Activated CD4-positive, alpha-beta T cell treated with anti-CD3 and anti-CD28 coated beads for 36 hours (primary cell): ENCODE results near the gene PROM1. TPM values are rescaled to one million over a fixed set of nuclear protein-coding genes. Genes with fewer than 3 reads are reported as not detected.
A peak's percentile ranks its signal among the peaks of the same experiment; 100 is the strongest.

Source experiments
- ATAC-seq: fragments of 200-7000 bp; cut with Tn5 transposase; one replicate; pipeline ENCODE4 v1.10.0; 2021; ENCODE audit warnings: mild to moderate bottlenecking, moderate library complexity
- CTCF ChIA-PET: fragments of 350-600 bp; sonication (Branson Sonifier 250); formaldehyde crosslinking; loops from one replicate; lab custom pipeline; 2021; ENCODE audit warnings: antibody characterized with exemption; lab: Charles Lee
- POLR2A ChIA-PET: fragments of 350-600 bp; sonication (Branson Sonifier 250); formaldehyde crosslinking; loops from one replicate; lab custom pipeline; 2021; ENCODE audit warnings: antibody characterized with exemption, inconsistent platforms; lab: Charles Lee
- DNase-seq: peaks from one replicate; pipeline ENCODE4 v3.0.0-alpha.2; 2020
- H3K27ac Mint-ChIP-seq: one replicate; pipeline ENCODE4 v1.8.0; 2021; ENCODE audit warnings: mixed read lengths
- H3K27me3 Mint-ChIP-seq: one replicate; pipeline ENCODE4 v1.8.0; 2021; ENCODE audit warnings: mixed read lengths
- H3K36me3 Mint-ChIP-seq: one replicate; pipeline ENCODE4 v1.8.0; 2021; ENCODE audit warnings: low read depth, mixed read lengths
- H3K4me1 Mint-ChIP-seq: one replicate; pipeline ENCODE4 v1.8.0; 2021; ENCODE audit warnings: mixed read lengths
- H3K4me3 Mint-ChIP-seq: one replicate; pipeline ENCODE4 v1.8.0; 2021; ENCODE audit warnings: mild to moderate bottlenecking, moderate library complexity, mixed read lengths
- H3K9me3 Mint-ChIP-seq: one replicate; pipeline ENCODE4 v1.8.0; 2021; ENCODE audit warnings: low read depth, mixed read lengths
- intact Hi-C, 2 experiments: fragments of 100-400 bp; cut with DNase I in 1 of 2; cut with micrococcal nuclease in 1 of 2; formaldehyde crosslinking; loops; one replicate each; pipeline versions ENCODE4 v1.14.2 to v1.15.1; 2022 to 2024; cut with DNase I, micrococcal nuclease
- total RNA-seq, 2 experiments: library from RNA; stranded (reverse); gene quantifications; one replicate each; pipeline ENCODE4 v1.2.3, GENCODE V29; 2021

PROM1 gene
- total RNA-seq, 2 experiments from 2014 or later = 0.16 to 0.35 TPM

GRCh38 chr4:15938182-15938581 lies 145.6 kb downstream of the PROM1 start:
- Mint-ChIP-seq H3K36me3 (no peaks in the 10 kb centered on the region), H3K4me1 (no peaks in the 10 kb centered on the region), H3K4me3 (no peak overlapping the region), H3K27ac (no peak overlapping the region), H3K9me3 (no peaks in the 10 kb centered on the region), H3K27me3 (peaks cover 8% of the 10 kb centered on the region)
- POLR2A ChIA-PET = no interaction called here
- DNase-seq = no peak
- no peak for ATAC-seq
- CTCF ChIA-PET = interaction anchor here (1.5 kb wide), 1 partner anchor 18 kb away, joined by 4 read pairs; no protein-coding TSS in a partner anchor
- intact Hi-C loops = no loop called here

GRCh38 chr4:15936495-15936894 lies 147.3 kb downstream of the PROM1 start:
- Mint-ChIP-seq H3K27ac (no peak overlapping the region), H3K4me3 (no peak overlapping the region), H3K27me3 (peaks cover 15% of the 10 kb centered on the region), H3K4me1 (no peaks in the 10 kb centered on the region), H3K36me3 (no peaks in the 10 kb centered on the region), H3K9me3 (no peaks in the 10 kb centered on the region)
- CTCF ChIA-PET = interaction anchor here (0.9 kb wide), 1 partner anchor 54 kb away, joined by 4 read pairs; no protein-coding TSS in a partner anchor
- DNase-seq = no peak
- intact Hi-C loops = no loop called here
- POLR2A ChIA-PET = no interaction called here
- no peak for ATAC-seq

- Mint-ChIP-seq H3K27me3 (peaks cover 15% of the 10 kb centered on the region), H3K9me3 (no peaks in the 10 kb centered on the region), H3K4me3 (no peak overlapping the region), H3K36me3 (no peaks in the 10 kb centered on the region), H3K4me1 (no peaks in the 10 kb centered on the region), H3K27ac (no peak overlapping the region)
- ATAC-seq (no peak), DNase-seq (no peak)
- ChIA-PET POLR2A (no interaction called here), CTCF (interaction anchor here (1.2 to 1.5 kb wide), 2 partner anchors 11 to 53 kb away, joined by 4 to 7 read pairs; no protein-coding TSS in a partner anchor)
- intact Hi-C loops = no loop called here
These were observed 148.1 kb downstream of the PROM1 start for GRCh38 chr4:15935504-15936402.

GRCh38 chr4:15934259-15934658 lies 149.6 kb downstream of the PROM1 start:
- Mint-ChIP-seq H3K27me3 (peaks cover 11% of the 10 kb centered on the region), H3K4me1 (peaks cover 10% of the 10 kb centered on the region), H3K4me3 (no peak overlapping the region), H3K27ac (no peak overlapping the region), H3K9me3 (no peaks in the 10 kb centered on the region), H3K36me3 (no peaks in the 10 kb centered on the region)
- DNase-seq (no peak), ATAC-seq (no peak)
- ChIA-PET CTCF (interaction anchor here (0.7 kb wide), 1 partner anchor 31 kb away, joined by 6 read pairs; no protein-coding TSS in a partner anchor), POLR2A (no interaction called here)
- intact Hi-C loops = no loop called here

GRCh38 chr4:15931451-15932210 lies 152.2 kb downstream of the PROM1 start:
- H3K27ac Mint-ChIP-seq = no peak overlapping the region
- POLR2A ChIA-PET = no interaction called here
- H3K36me3 Mint-ChIP-seq = no peaks in the 10 kb centered on the region
- H3K27me3 Mint-ChIP-seq = peaks cover 7% of the 10 kb centered on the region
- CTCF ChIA-PET = no interaction called here
- H3K4me1 Mint-ChIP-seq = peaks cover 10% of the 10 kb centered on the region
- H3K9me3 Mint-ChIP-seq = no peaks in the 10 kb centered on the region
- no peak for DNase-seq
- ATAC-seq = no peak
- H3K4me3 Mint-ChIP-seq = no peak overlapping the region
- intact Hi-C loops = no loop called here

DNA sequence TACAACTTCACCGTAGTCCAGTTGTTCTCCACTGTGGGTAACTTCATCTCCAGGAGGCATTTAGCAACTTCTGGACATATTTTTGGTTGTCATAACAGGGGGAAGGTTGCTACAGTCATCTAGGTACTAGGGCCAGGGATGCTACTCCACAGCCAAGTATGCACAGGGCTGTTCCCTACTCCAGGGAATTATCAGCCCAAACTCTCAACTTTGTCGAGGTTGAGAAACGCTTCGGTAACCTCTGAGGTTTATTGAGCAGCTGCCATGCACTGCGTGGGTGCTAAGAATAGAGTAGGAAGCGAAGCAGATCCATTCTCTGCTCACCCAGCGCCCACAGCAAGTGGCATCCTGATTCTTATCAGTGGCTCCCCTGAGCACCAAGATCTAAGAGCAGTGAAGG lies 153.5 kb downstream of the PROM1 start:
- ATAC-seq = no peak
- no peaks in the 10 kb centered on the region for H3K9me3 Mint-ChIP-seq
- DNase-seq = peak; percentile 16
- H3K4me1 Mint-ChIP-seq = peaks cover 10% of the 10 kb centered on the region
- ChIA-PET CTCF (no interaction called here), POLR2A (no interaction called here)
- H3K27ac Mint-ChIP-seq = no peak overlapping the region
- intact Hi-C loops = no loop called here
- H3K27me3 Mint-ChIP-seq = peaks cover 7% of the 10 kb centered on the region
- no peaks in the 10 kb centered on the region for H3K36me3 Mint-ChIP-seq
- no peak overlapping the region for H3K4me3 Mint-ChIP-seq

DNA sequence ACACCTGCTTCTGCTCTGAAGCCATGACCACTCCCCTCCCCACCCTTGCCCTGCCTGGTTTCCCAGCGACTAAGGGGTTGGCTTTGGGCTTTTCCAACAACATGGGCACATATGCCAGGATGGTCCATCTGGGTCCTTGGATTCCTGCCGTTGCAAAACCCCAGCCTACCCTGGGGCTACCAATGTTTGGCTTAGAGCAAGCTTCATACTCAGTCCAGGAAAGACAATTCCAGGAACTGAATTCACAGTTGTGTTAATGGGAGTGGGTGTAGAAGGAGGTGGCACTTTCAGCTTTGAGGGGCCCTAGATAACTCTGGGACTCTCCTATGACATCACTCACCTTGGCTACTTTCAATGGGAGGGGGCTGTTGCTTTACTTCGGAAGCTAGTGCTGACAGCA lies 154.3 kb downstream of the PROM1 start:
- no peak for DNase-seq
- peaks cover 7% of the 10 kb centered on the region for H3K27me3 Mint-ChIP-seq
- H3K36me3 Mint-ChIP-seq = no peaks in the 10 kb centered on the region
- no peaks in the 10 kb centered on the region for H3K9me3 Mint-ChIP-seq
- H3K27ac Mint-ChIP-seq = no peak overlapping the region
- ChIA-PET POLR2A (no interaction called here), CTCF (no interaction called here)
- H3K4me1 Mint-ChIP-seq = peaks cover 10% of the 10 kb centered on the region
- peak; percentile 47 for ATAC-seq
- intact Hi-C loops = no loop called here
- no peak overlapping the region for H3K4me3 Mint-ChIP-seq

GRCh38 chr4:15928883-15929282 lies 154.9 kb downstream of the PROM1 start:
- ChIA-PET POLR2A (interaction anchor here (0.6 kb wide), 1 partner anchor 188 kb away, joined by 4 read pairs; no protein-coding TSS in a partner anchor), CTCF (interaction anchor here (0.7 kb wide), 1 partner anchor 24 kb away, joined by 3 read pairs; no protein-coding TSS in a partner anchor)
- intact Hi-C loops = no loop called here
- Mint-ChIP-seq H3K27ac (no peak overlapping the region), H3K27me3 (peaks cover 10% of the 10 kb centered on the region), H3K4me3 (no peak overlapping the region), H3K36me3 (no peaks in the 10 kb centered on the region), H3K9me3 (no peaks in the 10 kb centered on the region), H3K4me1 (peaks cover 10% of the 10 kb centered on the region)
- ATAC-seq (no peak), DNase-seq (peak; percentile 10)

GRCh38 chr4:15926486-15926885 lies 157.3 kb downstream of the PROM1 start:
- H3K27ac Mint-ChIP-seq = no peak overlapping the region
- ChIA-PET POLR2A (no interaction called here), CTCF (interaction anchor here (0.8 to 1.7 kb wide), 2 partner anchors 44 to 272 kb away, joined by 3 to 4 read pairs; no protein-coding TSS in a partner anchor)
- DNase-seq (no peak), ATAC-seq (no peak)
- H3K4me3 Mint-ChIP-seq = no peak overlapping the region
- H3K9me3 Mint-ChIP-seq = no peaks in the 10 kb centered on the region
- H3K4me1 Mint-ChIP-seq = peaks cover 10% of the 10 kb centered on the region
- H3K27me3 Mint-ChIP-seq = peaks cover 5% of the 10 kb centered on the region
- intact Hi-C loops = no loop called here
- H3K36me3 Mint-ChIP-seq = no peaks in the 10 kb centered on the region

- DNase-seq = no peak
- no peak overlapping the region for H3K27ac Mint-ChIP-seq
- peaks cover 7% of the 10 kb centered on the region for H3K27me3 Mint-ChIP-seq
- ChIA-PET CTCF (interaction anchor here (0.5 to 1.7 kb wide), 2 partner anchors 43 to 63 kb away, joined by 3 to 4 read pairs; no protein-coding TSS in a partner anchor), POLR2A (no interaction called here)
- H3K4me3 Mint-ChIP-seq = no peak overlapping the region
- no peaks in the 10 kb centered on the region for H3K36me3 Mint-ChIP-seq
- intact Hi-C loops = no loop called here
- no peaks in the 10 kb centered on the region for H3K9me3 Mint-ChIP-seq
- no peak for ATAC-seq
- peaks cover 10% of the 10 kb centered on the region for H3K4me1 Mint-ChIP-seq
These were observed 158.0 kb downstream of the PROM1 start for GRCh38 chr4:15925830-15926229.

DNA sequence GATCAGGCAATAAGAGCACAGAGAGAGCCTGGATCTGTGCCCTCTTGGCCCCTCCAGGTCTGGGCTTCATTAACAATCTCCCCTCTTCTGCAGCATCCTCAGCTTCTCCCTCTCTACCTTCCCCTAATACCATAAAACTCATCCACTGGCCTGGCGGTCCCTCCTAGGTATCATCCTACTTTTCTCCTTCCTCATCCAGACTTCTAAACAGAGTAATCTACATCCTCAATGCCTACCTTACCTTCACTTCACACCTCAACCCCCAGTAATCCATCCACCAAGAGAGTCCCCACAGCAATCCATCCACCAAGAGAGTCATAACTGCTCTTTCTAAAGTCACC lies 162.3 kb downstream of the PROM1 start:
- ChIA-PET CTCF (interaction anchor here (1.0 to 1.5 kb wide), 3 partner anchors 39 to 116 kb away, joined by 3 to 5 read pairs (median 3); no protein-coding TSS in a partner anchor), POLR2A (no interaction called here)
- Mint-ChIP-seq H3K36me3 (no peaks in the 10 kb centered on the region), H3K27ac (no peak overlapping the region), H3K9me3 (no peaks in the 10 kb centered on the region), H3K4me1 (no peaks in the 10 kb centered on the region), H3K27me3 (peaks cover 17% of the 10 kb centered on the region), H3K4me3 (no peak overlapping the region)
- DNase-seq (no peak), ATAC-seq (no peak)
- intact Hi-C loops = no loop called here
